Upper lobe of left lung (tissue), 4 donors: Measurements from ENCODE around the gene OSR1.

Experiments
- EP300 ChIP-seq, 4 donors: sonication (generic); formaldehyde crosslinking; IDR thresholded peaks; one replicate each; pipeline ENCODE4 v1.5.1; 2017; ENCODE audit warnings: antibody characterized with exemption in 4 of 4, control low read depth in 2 of 4
- POLR2A ChIP-seq, 4 donors: fragments of 450-650 bp; IDR thresholded peaks; one replicate each; pipeline ENCODE4 v1.5.1; 2016 to 2017; ENCODE audit warnings: antibody characterized with exemption in 4 of 4, mild to moderate bottlenecking in 2 of 4
- TF ChIP-seq, protein P1 (sequence below), 6 experiments: fragments of 450-650 bp in 4 of 6; fragments of 200-600 bp in 2 of 6; sonication (generic) in 2 of 6; IDR thresholded peaks; one replicate each; pipeline ENCODE4 v1.5.1; 2016 to 2019; ENCODE audit warnings: antibody characterized with exemption in 6 of 6

DNA sequence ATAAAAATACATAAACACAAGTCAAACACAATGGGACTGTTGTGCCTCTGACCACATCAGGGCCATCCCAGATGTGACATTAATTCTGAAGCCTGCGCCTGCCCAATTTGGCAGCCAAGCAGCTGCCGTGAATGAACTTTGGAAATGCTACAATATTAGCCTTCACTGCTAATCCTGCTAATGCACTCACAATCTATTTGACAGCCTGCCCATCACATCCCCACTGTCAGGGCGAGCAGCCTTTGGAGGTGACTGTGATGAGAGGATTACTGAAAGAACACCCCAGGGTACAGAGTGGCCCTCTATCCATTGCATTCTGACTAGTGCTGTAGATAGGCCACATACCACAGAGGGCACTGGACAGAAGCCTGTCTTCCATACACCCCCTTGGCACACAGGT, 21.6 kb downstream of the OSR1 start:
- TF ChIP-seq, protein P1, sequence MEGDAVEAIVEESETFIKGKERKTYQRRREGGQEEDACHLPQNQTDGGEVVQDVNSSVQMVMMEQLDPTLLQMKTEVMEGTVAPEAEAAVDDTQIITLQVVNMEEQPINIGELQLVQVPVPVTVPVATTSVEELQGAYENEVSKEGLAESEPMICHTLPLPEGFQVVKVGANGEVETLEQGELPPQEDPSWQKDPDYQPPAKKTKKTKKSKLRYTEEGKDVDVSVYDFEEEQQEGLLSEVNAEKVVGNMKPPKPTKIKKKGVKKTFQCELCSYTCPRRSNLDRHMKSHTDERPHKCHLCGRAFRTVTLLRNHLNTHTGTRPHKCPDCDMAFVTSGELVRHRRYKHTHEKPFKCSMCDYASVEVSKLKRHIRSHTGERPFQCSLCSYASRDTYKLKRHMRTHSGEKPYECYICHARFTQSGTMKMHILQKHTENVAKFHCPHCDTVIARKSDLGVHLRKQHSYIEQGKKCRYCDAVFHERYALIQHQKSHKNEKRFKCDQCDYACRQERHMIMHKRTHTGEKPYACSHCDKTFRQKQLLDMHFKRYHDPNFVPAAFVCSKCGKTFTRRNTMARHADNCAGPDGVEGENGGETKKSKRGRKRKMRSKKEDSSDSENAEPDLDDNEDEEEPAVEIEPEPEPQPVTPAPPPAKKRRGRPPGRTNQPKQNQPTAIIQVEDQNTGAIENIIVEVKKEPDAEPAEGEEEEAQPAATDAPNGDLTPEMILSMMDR (IDR thresholded peaks at IDR 0.05), result no peak
- TF ChIP-seq EP300 (IDR thresholded peaks at IDR 0.05), result no peak
- no peak for TF ChIP-seq POLR2A (IDR thresholded peaks at IDR 0.05)
